SK-N-SH (cell line): ENCODE measurements around the gene GPR89B. TPM values are rescaled to one million over a fixed set of nuclear protein-coding genes. Genes with fewer than 3 reads are reported as not detected.

Experiments
- CTCF ChIA-PET: fragments of 300-600, 350-600 bp; formaldehyde crosslinking; extraction: SDS; loops from one replicate; lab custom pipeline; 2021; lab: Yijun Ruan, JAX
- POLR2A ChIA-PET: fragments of 350-600 bp; sonication (Branson Sonifier 250); formaldehyde crosslinking; extraction: SDS; loops from one replicate; lab custom pipeline; 2020; ENCODE audit warnings: antibody characterized with exemption, inconsistent platforms; lab: Yijun Ruan, JAX
- DNase-seq: peaks from one replicate; pipeline ENCODE4 v3.0.0; 2012
- H2AFZ ChIP-seq: fragments of 200-600 bp; sonication (generic); 2 replicates; pipeline ENCODE4 v1.8.1; 2016; ENCODE audit warnings: antibody characterized with exemption, mild to moderate bottlenecking, low read depth
- H3F3A ChIP-seq: fragments of 200-600 bp; sonication (generic); replicated peaks from 2 replicates; pipeline ENCODE3; 2016; ENCODE audit warnings: antibody characterized with exemption, mild to moderate bottlenecking; ENCODE audit not compliant: insufficient read depth
- H3K27ac ChIP-seq, 2 experiments: fragments of 200-500 bp in 1 of 2; fragments of 200-600 bp in 1 of 2; sonication (Bioruptor generic) in 1 of 2; sonication (generic), shearing (Covaris generic) in 1 of 2; 2 replicates each; pipeline versions ENCODE4 v1.5.1 to v1.6.1; 2014 to 2016; ENCODE audit warnings: low read depth in 2 of 2, inconsistent platforms in 1 of 2, low read length in 1 of 2, mild to moderate bottlenecking in 1 of 2, mixed read lengths in 1 of 2
- H3K27me3 ChIP-seq: fragments of 200-600 bp; sonication (generic), shearing (Covaris generic); 2 replicates; pipeline ENCODE4 v1.6.1; 2016; ENCODE audit warnings: mixed run types; ENCODE audit not compliant: insufficient read depth
- H3K36me3 ChIP-seq, 2 experiments: fragments of 200-500 bp in 1 of 2; fragments of 200-600 bp in 1 of 2; sonication (Bioruptor generic) in 1 of 2; sonication (generic) in 1 of 2; replicated peaks in 1 of 2; 2 replicates each; pipeline versions ENCODE3 to v1.5.1; 2014 to 2016; ENCODE audit warnings: low read length in 1 of 2, mild to moderate bottlenecking in 1 of 2; ENCODE audit not compliant: insufficient read depth in 2 of 2, control insufficient read depth in 1 of 2
- H3K4me1 ChIP-seq, 2 experiments: fragments of 200-500 bp in 1 of 2; fragments of 200-600 bp in 1 of 2; sonication (Bioruptor generic) in 1 of 2; sonication (generic), shearing (Covaris generic) in 1 of 2; 2 replicates each; pipeline versions ENCODE4 v1.5.1 to v1.6.1; 2014 to 2016; ENCODE audit warnings: low read depth in 1 of 2, low read length in 1 of 2, mixed run types in 1 of 2; ENCODE audit not compliant: insufficient read depth in 2 of 2, control insufficient read depth in 1 of 2
- H3K4me2 ChIP-seq: fragments of 200-600 bp; sonication (generic), shearing (Covaris generic); 2 replicates; pipeline ENCODE4 v1.6.1; 2017; ENCODE audit warnings: mixed run types
- H3K4me3 ChIP-seq, 2 experiments: fragments of 200-500 bp in 1 of 2; fragments of 200-600 bp in 1 of 2; sonication (Bioruptor generic) in 1 of 2; sonication (generic), shearing (Covaris generic) in 1 of 2; 2 replicates each; pipeline versions ENCODE4 v1.5.1 to v1.8.1; 2014 to 2016; ENCODE audit warnings: low read depth in 2 of 2, inconsistent platforms in 1 of 2, low read length in 1 of 2, mild to moderate bottlenecking in 1 of 2, mixed read lengths in 1 of 2, moderate library complexity in 1 of 2
- H3K79me2 ChIP-seq: fragments of 200-600 bp; sonication (generic); 2 replicates; pipeline ENCODE4 v1.8.1; 2017; ENCODE audit warnings: mild to moderate bottlenecking; ENCODE audit not compliant: insufficient read depth
- H3K9ac ChIP-seq: fragments of 200-600 bp; sonication (generic); 2 replicates; pipeline ENCODE4 v1.6.1; 2017; ENCODE audit warnings: mixed run types
- H3K9me2 ChIP-seq: fragments of 200-600 bp; sonication (generic); 2 replicates; pipeline ENCODE4 v1.6.1; 2017; ENCODE audit warnings: mixed run types
- H3K9me3 ChIP-seq: fragments of 200-600 bp; sonication (generic); 2 replicates; pipeline ENCODE4 v1.6.1; 2017; ENCODE audit warnings: mixed run types, mild to moderate bottlenecking, moderate library complexity
- H4K20me1 ChIP-seq: fragments of 200-600 bp; sonication (generic); 2 replicates; pipeline ENCODE4 v1.6.1; 2017; ENCODE audit warnings: mild to moderate bottlenecking, mixed run types; ENCODE audit not compliant: insufficient read depth
- CHD2 ChIP-seq: fragments of 150-350 bp; IDR thresholded peaks from 2 replicates; pipeline ENCODE4 v1.6.1; 2018; ENCODE audit warnings: low read length; ENCODE audit not compliant: partially characterized antibody
- ELF1 ChIP-seq: IDR thresholded peaks from 2 replicates; pipeline ENCODE4 v1.4.0; 2012
- EP300 ChIP-seq, 2 experiments: IDR thresholded peaks; 2 replicates each; pipeline versions ENCODE4 v1.4.0 to v1.6.1; 2012; ENCODE audit warnings: borderline replicate concordance in 1 of 2, low read depth in 1 of 2, low read length in 1 of 2
- EZH2phosphoT487 ChIP-seq: fragments of 200-600 bp; sonication (generic); IDR thresholded peaks from 2 replicates; pipeline ENCODE4 v1.6.1; 2017; ENCODE audit warnings: low read depth, mixed run types, mild to moderate bottlenecking, antibody characterized with exemption, moderate library complexity, borderline replicate concordance
- FOSL2 ChIP-seq: IDR thresholded peaks from 2 replicates; pipeline ENCODE4 v1.4.0; 2012; ENCODE audit warnings: low read depth, mild to moderate bottlenecking, moderate library complexity, borderline replicate concordance
- FOXJ3 ChIP-seq: sonication (generic); formaldehyde crosslinking; IDR thresholded peaks from 2 replicates; pipeline ENCODE4 v1.5.1; 2020; ENCODE audit warnings: mild to moderate bottlenecking, missing genetic modification reagents
- FOXM1 ChIP-seq: IDR thresholded peaks from 2 replicates; pipeline ENCODE4 v1.4.0; 2012; ENCODE audit warnings: low read depth, mild to moderate bottlenecking
- GABPA ChIP-seq: IDR thresholded peaks from 2 replicates; pipeline ENCODE4 v1.4.0; 2012; ENCODE audit warnings: low read depth, mild to moderate bottlenecking
- GATA2 ChIP-seq: sonication (generic); formaldehyde crosslinking; IDR thresholded peaks from 2 replicates; pipeline ENCODE4 v1.5.0; 2020; ENCODE audit warnings: mild to moderate bottlenecking, missing genetic modification reagents
- MXI1 ChIP-seq: IDR thresholded peaks from 2 replicates; pipeline ENCODE4 v1.6.1; 2012; ENCODE audit warnings: mild to moderate bottlenecking, low read depth, low read length, improper control_type of control experiment
- NFIC ChIP-seq: IDR thresholded peaks from 2 replicates; pipeline ENCODE4 v1.4.0; 2012; ENCODE audit warnings: borderline replicate concordance
- REST ChIP-seq: IDR thresholded peaks from 2 replicates; pipeline ENCODE4 v1.6.1; 2012; ENCODE audit warnings: mild to moderate bottlenecking, low read depth, low read length, moderate library complexity
- RFX5 ChIP-seq: IDR thresholded peaks from 2 replicates; pipeline ENCODE4 v1.6.1; 2012; ENCODE audit warnings: mild to moderate bottlenecking, improper control_type of control experiment, low read length
- RXRA ChIP-seq: IDR thresholded peaks from 2 replicates; pipeline ENCODE4 v1.4.0; 2012; ENCODE audit warnings: low read depth, mild to moderate bottlenecking, borderline replicate concordance
- SIN3A ChIP-seq: IDR thresholded peaks from 2 replicates; pipeline ENCODE4 v1.6.1; 2012; ENCODE audit warnings: low read depth, mild to moderate bottlenecking, low read length, moderate library complexity, borderline replicate concordance
- TAF1 ChIP-seq: IDR thresholded peaks from 2 replicates; pipeline ENCODE4 v1.6.1; 2012; ENCODE audit warnings: low read depth, mild to moderate bottlenecking, low read length, moderate library complexity, borderline replicate concordance
- TCF12 ChIP-seq: IDR thresholded peaks from 2 replicates; pipeline ENCODE4 v1.4.0; 2012
- TEAD4 ChIP-seq: IDR thresholded peaks from 2 replicates; pipeline ENCODE4 v1.4.0; 2012; ENCODE audit warnings: mild to moderate bottlenecking, borderline replicate concordance; ENCODE audit not compliant: insufficient read depth
- WGBS: methylation state at CpG from one replicate; pipeline ENCODE4 v1.1.6; 2017; ENCODE audit warnings: low lambda C conversion rate; 5-methylcytosine and 5-hydroxymethylcytosine counted together
- polyA plus RNA-seq, 3 experiments: library from polyadenylated mRNA; depleted of rRNA; stranded (reverse); fragments of >200 nt; gene quantifications; 2 replicates each; pipeline ENCODE4 v1.2.3, GENCODE V29; 2012
- TF ChIP-seq, protein P1 (sequence below): fragments of 150-350 bp; IDR thresholded peaks from 2 replicates; pipeline ENCODE4 v1.6.1; 2017; ENCODE audit warnings: antibody characterized with exemption, low read length, low read depth, borderline replicate concordance

GPR89B gene
- polyA plus RNA-seq, 1 of the 3 experiments (the other 2 are of a cell fraction) = 6.4 TPM

- H3K9ac ChIP-seq = no peak overlapping the region
- H3K36me3 ChIP-seq = no peaks in the 10 kb centered on the region
- H3K79me2 ChIP-seq = no peaks in the 10 kb centered on the region
- ChIA-PET POLR2A (no interaction called here), CTCF (interaction anchor here (1.8 to 7.0 kb wide), 2 partner anchors 10 to 11 kb away, joined by 6 to 59 read pairs; no protein-coding TSS in a partner anchor)
- 12% methylated on average over 3 of the region's 3 CpGs for WGBS
- no peaks in the 10 kb centered on the region for H3K9me2 ChIP-seq
- no peak overlapping the region for H3K4me3 ChIP-seq
- H3K27ac ChIP-seq = no peak overlapping the region
- TF ChIP-seq GABPA (no peak), MXI1 (no peak), TEAD4 (no peak), GATA2 (no peak), SIN3A (no peak), FOXM1 (no peak), REST (no peak)
- H3K4me2 ChIP-seq = no peak overlapping the region
- peaks cover 8% of the 10 kb centered on the region; the same call in 1 of the 2 replicates for H3K27me3 ChIP-seq
- H3K9me3 ChIP-seq = no peaks in the 10 kb centered on the region
- H3K4me1 ChIP-seq = no peaks in the 10 kb centered on the region
- no peaks in the 10 kb centered on the region for H4K20me1 ChIP-seq
- H2AFZ ChIP-seq = no peak overlapping the region
- no peaks in the 10 kb centered on the region for H3F3A ChIP-seq
- DNase-seq = no peak
Measured at GRCh38 chr1:147904726-147905125, 23.5 kb upstream of the GPR89B start.

- no peak for DNase-seq
- no peak overlapping the region for H2AFZ ChIP-seq
- H3K9ac ChIP-seq = no peak overlapping the region
- no peaks in the 10 kb centered on the region for H4K20me1 ChIP-seq
- WGBS = 70% methylated on average over 44 of the region's 44 CpGs
- CTCF ChIA-PET = interaction anchor here (3.1 kb wide), 1 partner anchor 15 kb away, joined by 9 read pairs; no protein-coding TSS in a partner anchor
- no peaks in the 10 kb centered on the region for H3K36me3 ChIP-seq
- no peak overlapping the region for H3K27ac ChIP-seq
- no peaks in the 10 kb centered on the region for H3K79me2 ChIP-seq
- H3K27me3 ChIP-seq = peaks cover 8% of the 10 kb centered on the region; the same call in 1 of the 2 replicates
- H3K9me3 ChIP-seq = no peaks in the 10 kb centered on the region
- no peaks in the 10 kb centered on the region for H3F3A ChIP-seq
- POLR2A ChIA-PET = no interaction called here
- H3K4me3 ChIP-seq = no peak overlapping the region
- H3K9me2 ChIP-seq = no peaks in the 10 kb centered on the region
- TF ChIP-seq FOXM1 = no peak
- TF ChIP-seq RXRA = no peak
- no peak for TF ChIP-seq TCF12
- TF ChIP-seq EP300 (IDR thresholded peaks at IDR 0.05; ENCODE audit: borderline replicate concordance in 1 of 2, low read depth in 1 of 2, low read length in 1 of 2) = no peak
- no peak for TF ChIP-seq CHD2
- no peak for TF ChIP-seq FOSL2
- no peak for TF ChIP-seq TAF1
- TF ChIP-seq GABPA = no peak
- no peak for TF ChIP-seq FOXJ3 (CRISPR knock-in tag)
- no peak for TF ChIP-seq ELF1
- TF ChIP-seq RFX5 = no peak
- no peak for TF ChIP-seq SIN3A
- no peak for TF ChIP-seq NFIC
- no peak for TF ChIP-seq EZH2phosphoT487
- TF ChIP-seq, protein P1, sequence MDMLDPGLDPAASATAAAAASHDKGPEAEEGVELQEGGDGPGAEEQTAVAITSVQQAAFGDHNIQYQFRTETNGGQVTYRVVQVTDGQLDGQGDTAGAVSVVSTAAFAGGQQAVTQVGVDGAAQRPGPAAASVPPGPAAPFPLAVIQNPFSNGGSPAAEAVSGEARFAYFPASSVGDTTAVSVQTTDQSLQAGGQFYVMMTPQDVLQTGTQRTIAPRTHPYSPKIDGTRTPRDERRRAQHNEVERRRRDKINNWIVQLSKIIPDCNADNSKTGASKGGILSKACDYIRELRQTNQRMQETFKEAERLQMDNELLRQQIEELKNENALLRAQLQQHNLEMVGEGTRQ = no peak
- no peak overlapping the region for H3K4me2 ChIP-seq
- H3K4me1 ChIP-seq = no peaks in the 10 kb centered on the region
Measured at GRCh38 chr1:147907786-147908509, 20.3 kb upstream of the GPR89B start.
